HL-60/S4 treated with phorbol 12-myristate 13-acetate at 8.2 ng/mL for 4 days and 3 days (cell line): ENCODE measurements around the gene CFHR3.
"Not testable (repeated sequence)": the region's sequence is repeated elsewhere in the genome, so short reads cannot be mapped to it uniquely, and the experiment has no call there.

Experiments
- in situ Hi-C: fragments of 300-500 bp; cut with MboI; formaldehyde crosslinking; loops from 2 replicates; pipeline ENCODE4 v1.15.0; 2022; ENCODE audit warnings: low sequenced_read_pairs

Gene CFHR3

DNA sequence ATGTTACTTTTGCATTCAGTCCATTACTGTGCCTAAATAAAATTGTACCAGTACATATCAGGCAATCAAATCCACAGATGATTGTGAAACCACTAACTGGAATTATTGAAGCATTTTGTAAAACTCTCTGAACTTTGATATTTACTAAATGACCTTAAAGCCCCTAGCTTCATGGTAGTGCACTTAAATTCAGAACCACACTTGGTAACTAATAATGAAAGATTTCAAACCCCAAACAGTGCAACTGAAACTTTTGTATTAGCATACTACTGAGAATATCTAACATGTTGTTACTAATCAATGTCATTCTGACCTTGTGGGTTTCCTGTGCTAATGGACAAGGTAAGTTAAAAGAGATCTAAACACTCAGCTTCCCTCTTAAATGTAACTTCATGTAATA is at the start of gene CFHR3:
Gene CFHR3, plus strand, starts transcription at position 238 of the 400 bp plus-strand sequence. Its CDS starts 47 bp downstream, at position 285.
- in situ Hi-C loops, result no loop called here

DNA sequence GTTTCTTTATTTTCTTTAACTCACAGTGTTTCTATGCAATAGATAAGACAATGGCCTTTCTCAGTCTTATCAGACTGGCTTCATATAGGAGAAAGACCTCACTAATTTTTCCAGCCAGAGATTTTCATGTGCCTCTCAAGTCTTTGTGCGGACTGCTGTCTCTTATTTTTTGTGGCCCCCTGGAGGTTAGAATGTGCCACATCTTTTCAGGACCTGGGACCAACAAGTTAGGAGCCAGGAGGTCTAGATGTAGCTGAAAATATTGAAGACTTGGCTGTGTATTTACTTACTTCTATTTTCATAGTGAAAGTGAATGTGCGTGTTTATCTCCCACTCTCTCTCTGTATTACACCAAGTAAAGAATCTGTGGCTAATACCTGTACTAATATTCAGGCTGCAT is 42.1 kb upstream of the CFHR3 start:
- in situ Hi-C loops, result no loop called here

DNA sequence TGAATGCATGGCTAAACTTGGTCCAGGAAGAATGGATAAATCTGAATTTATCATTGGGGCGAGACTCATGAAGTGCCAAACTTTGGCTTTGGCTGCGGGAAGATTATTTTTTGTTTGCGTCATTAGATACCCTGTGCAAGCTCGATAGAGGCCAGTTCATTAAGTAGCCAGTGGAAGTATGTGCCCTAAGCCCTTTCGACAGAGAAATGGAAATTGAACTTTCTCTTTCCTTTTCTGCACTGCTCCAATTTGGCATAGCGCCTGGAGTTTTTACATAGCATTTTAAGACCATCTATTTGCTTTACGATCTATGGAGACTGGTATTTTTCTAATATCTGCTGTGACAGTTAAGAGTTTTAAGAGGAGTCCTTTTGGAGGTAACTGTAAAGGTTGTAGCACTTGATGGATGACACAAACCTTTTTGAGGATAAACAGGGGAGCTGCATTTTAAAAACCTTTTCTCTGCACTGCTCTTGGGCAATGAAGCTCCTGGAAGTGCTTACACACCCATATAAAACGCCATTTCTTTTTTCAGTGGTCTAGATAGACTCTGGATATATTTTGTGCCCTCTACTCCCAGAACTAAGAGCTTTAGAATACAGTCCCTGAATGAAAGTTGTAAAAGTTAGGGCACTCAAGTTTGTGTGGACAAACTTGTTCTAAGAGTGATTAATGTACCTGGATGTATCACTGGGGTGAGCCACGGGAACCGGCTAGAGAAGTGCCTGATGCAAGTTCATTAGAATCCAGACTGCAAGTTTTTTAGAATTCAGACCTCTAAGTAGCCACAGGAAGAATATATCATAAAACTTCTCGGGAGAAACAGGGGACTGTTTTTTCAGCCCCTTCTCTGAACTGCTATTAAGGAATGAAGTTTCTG is 41.3 kb upstream of the CFHR3 start:
- in situ Hi-C loops, result no loop called here

DNA sequence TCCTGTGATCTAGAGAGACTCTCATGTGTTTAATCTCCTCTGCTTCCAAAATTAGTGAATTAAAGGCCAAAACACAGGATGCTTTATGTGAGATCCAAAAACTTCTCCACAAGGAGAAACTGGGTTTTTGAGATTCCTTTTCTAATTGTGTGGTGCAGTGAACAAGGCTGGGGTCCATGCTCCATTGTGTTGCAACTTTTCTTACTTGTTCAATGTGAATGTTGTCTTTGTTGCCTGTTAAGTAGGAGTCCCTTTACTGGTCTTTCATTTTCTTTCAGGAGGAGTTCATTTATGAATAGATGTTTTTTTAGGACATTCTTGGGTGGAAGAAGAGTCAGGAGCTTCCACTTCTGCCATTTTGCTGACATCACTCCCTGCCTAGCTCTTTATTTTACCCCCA is 40.6 kb upstream of the CFHR3 start:
- in situ Hi-C loops, result no loop called here

DNA sequence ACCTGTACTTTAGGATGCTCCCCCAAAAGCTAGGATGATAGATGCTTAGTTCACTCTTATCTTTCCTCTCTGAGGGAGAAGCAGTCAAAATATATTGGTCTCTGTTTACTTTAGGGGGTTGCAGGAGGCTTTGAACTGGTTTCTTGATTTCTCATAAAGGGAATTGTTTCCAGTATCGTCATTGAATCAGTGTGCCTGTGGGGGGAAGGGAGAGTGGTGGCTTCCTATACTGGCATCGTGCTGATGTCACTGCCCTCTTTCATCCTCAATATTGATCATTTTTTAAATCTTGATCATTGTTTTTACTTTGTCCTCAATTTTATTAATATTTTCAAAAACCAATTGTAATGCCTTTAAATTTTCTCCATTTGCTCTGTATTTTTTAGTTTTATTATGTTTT is 40.2 kb upstream of the CFHR3 start:
- in situ Hi-C loops, result no loop called here

DNA sequence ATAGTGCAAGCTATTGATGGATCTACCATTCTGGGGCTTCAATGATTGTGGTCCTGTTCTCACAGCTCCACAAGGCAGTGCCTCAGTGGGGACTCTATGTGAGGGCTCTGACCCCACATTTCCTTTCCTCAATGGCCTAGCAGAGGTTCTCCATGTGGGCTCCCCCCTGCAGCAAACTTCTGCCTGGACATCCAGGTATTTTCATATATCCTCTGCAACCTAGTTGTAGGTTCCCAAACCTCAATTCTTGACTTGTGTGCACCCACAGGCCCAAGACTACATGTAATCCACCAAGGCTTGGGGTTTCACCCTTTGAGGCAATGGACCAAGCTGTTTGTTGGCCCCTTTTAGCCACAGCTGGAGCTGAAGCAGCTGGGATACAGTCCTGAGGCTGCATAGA is 35.9 kb upstream of the CFHR3 start:
- in situ Hi-C loops, result no loop called here

DNA sequence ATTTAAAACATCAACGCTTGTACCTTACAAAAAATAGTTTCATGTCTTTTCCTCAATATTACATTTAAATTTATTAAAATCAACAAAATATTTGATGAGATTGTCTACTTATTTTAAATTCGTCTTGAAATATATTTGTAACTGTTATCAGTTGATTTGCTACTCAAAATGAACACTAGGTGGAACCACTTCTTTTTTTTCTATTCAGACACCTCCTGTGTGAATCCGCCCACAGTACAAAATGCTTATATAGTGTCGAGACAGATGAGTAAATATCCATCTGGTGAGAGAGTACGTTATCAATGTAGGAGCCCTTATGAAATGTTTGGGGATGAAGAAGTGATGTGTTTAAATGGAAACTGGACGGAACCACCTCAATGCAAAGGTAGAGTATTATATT is 31.4 kb upstream of the CFHR3 start:
- in situ Hi-C loops, result not testable (repeated sequence)

DNA sequence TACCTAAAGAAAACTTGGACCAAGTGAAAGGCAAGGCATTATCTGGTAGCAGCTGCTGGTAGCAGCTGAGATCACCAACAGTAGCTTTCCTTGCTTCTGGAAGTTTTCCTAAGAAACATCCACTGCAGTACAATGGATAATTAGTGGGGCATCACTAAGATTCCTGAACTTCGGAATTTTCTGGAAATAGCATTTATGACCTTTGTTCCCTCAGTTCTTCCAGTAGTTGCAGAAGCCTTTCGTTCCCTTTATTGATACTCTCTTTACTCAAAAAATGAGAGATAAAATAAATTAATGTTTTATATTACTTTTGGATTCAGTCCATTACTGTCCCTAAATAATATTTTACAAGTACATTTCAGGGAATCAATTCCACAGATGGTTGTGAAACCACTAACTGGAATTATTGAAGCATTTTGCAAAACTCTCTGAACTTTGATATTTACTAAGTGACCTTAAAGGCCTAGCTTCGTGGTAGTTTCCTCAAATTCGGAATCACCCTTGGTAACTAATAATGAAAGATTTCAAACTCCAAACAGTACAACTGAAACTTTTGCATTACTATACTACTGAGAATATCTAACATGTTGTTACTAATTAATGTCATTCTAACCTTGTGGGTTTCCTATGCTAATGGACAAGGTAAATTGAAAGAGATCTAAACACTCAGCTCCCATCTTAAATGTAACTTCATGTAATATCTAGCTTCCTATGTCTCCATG is 9.5 kb upstream of the CFHR3 start:
- in situ Hi-C loops, result not testable (repeated sequence)

DNA sequence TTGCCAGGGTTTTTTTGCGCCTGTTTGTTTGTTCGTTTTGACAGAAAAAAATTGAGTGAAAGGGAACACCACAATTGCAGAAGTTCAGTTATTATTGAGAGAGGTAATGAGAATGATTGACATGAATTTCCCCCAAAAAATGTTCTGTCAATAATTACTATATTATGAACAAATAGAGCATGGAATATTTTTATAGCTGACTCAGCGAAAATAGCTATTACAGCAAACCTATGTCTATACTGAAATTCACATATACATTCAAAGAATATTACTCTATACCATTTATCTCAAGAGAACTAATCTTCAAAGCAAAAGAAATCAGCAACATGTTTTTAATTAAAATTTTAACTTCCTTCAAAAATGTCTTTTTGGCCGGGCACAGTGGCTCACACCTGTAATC is 4.8 kb upstream of the CFHR3 start:
- in situ Hi-C loops, result not testable (repeated sequence)

DNA sequence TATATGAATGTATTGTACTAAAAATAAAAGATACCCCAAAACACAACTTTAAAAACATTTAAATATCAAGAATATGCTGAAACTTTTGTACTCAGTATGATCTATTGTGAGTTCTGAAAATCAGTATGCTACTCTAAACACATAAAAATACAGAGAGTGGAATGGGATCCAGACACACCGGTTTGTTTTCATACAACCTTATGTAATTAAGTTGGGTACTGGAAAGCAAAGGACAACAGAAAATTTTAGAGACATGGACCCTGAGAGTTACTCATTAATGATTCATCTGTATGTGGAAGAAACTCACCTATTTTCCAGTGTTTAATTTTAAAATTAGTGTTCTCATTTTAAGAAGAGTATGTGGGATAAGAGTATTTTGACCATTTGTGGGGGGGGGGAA is 927 bp upstream of the CFHR3 start:
- in situ Hi-C loops, result no loop called here

DNA sequence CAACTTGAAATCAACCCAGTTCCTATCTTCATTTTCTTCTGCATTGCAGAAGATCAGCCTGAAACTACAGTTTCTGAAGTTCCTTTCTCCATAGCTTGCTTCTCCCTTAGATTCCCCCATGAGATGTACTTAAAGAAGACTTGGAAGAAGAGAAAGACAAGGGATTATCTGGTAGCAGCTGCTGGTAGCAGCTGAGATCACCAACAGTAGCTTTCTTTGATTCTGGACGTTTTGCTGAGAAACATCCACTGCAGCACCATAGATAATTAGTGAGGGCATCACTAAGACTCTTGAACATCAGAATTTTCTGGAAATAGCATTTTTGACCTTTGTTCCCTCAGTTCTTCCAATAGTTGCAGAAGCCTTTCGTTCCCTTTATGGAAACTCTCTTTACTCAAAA is 465 bp upstream of the CFHR3 start:
- in situ Hi-C loops, result no loop called here

DNA sequence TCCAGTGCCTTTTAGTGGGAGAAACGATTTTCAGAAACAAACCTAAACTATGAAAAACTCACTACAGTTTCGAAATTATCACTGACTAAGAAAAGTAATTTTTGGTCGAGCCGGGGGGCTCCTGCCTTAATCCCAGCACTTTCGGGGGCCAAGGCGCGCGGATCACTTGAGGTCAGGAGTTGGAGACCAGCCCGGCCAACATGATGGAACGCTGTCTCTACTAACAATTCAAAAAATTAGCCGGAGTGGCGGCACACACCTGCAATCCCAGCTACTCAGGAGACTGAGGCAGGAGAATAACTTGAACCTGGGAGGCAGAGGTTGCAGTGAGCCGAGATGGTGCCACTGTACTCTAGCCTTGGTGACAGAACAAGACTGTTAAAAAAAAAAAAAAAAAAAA is 3.0 kb downstream of the CFHR3 start:
- in situ Hi-C loops, result no loop called here

DNA sequence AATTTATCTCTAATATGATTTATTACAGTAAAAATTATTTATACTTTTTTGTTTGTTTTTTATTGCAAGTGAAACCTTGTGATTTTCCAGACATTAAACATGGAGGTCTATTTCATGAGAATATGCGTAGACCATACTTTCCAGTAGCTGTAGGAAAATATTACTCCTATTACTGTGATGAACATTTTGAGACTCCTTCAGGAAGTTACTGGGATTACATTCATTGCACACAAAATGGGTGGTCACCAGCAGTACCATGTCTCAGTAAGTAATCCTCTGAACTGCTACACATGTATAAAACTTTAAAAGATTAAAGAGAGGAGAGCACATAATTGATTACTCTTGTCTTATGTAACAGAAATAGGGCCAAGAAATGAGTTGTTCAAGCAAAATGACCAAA is 4.5 kb downstream of the CFHR3 start:
- in situ Hi-C loops, result no loop called here

DNA sequence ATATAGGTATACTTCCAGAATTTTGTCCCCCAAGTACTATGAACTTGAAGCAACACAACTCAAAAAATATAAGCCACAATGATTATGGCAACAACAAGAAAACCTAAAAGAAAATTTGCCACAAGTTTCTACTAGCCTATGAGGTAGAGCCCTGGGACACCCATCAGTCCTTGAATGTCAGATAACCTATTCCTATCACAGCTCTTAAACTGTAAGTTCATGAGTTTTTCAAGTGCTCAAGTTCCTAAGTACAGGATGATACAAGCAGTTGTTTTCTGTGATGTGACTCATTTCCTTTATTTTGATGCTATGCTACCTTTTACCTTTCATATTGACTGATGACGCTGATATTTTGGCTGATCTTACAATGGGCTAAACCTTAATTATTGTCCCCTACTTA is 16.6 kb downstream of the CFHR3 start:
- in situ Hi-C loops, result not testable (repeated sequence)

DNA sequence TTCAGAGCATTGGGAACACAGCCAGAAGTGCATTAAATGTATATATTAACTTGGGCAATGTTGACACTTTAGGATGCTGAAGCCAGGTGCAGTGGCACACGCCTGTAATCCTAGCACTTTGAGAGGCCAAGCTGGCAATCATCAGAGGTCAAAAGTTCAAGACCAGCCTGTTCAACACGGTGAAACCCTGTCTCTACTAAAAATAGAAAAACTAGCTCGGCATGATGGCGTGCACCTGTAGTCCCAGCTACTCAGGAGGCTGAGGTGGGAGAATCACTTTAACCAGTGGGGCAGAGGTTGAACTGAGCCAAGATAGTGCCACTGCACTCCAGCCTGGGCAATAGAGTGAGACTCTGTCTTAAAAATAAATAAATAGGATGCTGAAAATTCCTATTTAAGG is 19.5 kb downstream of the CFHR3 start:
- in situ Hi-C loops, result not testable (repeated sequence)

DNA sequence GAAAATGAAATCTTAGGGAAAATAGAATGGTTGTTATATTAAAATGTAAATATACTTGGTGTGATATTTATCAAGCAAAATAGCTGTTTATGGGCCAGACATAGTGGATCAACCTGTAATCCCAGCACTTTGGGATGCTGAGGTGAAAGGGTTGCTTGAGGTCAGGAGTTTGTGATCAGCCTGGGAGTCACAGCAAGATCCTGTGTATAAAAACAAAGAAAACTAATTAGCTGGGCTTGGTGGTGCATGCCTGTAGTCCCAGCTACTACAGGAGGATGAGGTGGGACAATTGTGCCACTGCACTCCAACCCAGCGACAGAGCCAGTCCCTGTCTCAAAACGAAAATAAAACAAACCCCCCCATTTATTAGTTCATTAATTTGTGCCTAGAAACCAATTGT is 23.3 kb downstream of the CFHR3 start:
- in situ Hi-C loops, result no loop called here

DNA sequence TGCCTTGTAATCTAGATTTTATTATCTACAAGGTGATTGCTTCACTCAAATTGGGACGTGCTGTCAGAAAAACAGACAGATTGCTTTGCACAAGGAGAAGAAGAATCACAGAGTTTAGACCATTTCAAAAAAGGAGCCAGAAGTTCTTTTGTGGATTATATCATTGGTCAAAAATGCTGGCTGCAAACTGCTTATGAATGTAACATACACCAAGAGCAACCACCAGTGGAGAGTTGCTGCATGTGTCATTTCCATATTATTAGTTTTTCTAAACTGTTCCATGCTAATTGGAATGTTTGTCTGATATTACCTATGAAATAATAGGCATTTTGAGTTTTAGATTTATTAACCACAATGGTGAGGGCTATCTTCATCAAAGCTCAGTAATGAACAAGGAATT is 27.3 kb downstream of the CFHR3 start:
- in situ Hi-C loops, result not testable (repeated sequence)

DNA sequence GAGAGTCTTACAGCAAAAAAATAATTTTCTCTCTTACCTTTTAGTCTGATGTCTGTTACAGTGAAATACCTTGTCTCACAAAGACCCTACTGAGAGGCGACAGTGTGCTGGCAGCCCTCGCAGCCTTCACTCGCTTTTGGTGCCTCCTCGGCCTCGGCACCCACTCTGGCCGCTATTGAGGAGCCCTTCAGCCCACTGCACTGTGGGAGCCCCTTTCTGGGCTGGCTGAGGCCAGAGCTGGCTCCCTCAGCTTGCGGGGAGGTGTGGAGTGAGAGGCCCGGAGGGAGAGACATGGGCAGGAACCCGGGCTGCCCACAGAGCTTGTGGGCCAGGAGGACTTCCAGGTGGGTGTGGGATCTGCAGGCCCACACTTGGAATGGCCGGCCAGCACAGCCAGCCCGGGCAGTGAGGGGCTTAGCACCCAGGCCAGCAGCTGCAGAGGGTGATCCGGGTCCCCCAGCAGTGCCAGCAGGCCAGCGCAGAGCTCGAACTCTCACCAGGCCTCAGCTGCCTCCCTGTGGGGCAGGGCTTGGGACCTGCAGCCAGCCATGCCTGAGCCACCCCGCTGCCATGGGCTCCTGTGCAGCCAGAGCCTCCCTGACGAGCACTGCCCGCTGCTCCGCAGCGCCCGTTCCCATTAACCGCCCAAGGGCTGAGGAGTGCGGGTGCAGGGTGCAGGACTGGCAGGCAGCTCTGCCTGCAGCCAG is 34.0 kb downstream of the CFHR3 start:
- in situ Hi-C loops, result no loop called here

DNA sequence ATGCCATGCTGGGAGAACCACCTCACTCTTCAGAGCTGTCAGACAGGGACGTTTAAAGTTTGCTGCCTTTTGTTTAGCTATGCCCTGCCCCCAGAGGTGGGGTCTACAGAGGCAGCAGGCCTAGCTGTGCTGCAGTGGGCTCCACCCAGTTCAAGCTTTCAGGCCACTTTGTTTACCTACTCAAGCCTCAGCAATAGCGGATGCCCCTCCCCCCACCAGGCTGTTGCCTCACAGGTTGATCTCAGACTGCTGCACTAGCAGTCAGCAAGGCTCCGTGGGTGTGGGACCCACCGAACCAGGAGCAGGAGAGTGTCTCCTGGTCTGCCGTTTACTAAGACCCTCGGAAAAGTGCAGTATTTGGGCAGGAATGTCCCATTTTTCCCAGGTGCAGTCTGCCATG is 42.8 kb downstream of the CFHR3 start:
- in situ Hi-C loops, result not testable (repeated sequence)

DNA sequence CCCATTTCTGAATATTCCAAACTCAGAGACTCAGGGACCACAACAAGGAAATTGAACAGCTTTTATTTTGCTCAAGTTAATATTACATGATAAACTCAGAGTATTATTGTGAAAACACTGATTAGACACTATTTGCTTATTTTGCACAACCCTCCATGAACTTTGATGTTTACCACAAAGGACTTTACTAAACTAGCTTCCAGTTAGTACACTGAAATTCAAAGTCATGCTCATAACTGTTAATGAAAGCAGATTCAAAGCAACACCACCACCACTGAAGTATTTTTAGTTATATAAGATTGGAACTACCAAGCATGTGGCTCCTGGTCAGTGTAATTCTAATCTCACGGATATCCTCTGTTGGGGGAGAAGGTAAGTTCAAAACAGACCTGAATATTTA is 44.9 kb downstream of the CFHR3 start, which contains the start of gene CFHR1:
Gene CFHR1, plus strand, starts transcription at position 201 of the 400 bp plus-strand sequence. Its CDS starts 114 bp downstream, at position 315.
- in situ Hi-C loops, result not testable (repeated sequence)

DNA sequence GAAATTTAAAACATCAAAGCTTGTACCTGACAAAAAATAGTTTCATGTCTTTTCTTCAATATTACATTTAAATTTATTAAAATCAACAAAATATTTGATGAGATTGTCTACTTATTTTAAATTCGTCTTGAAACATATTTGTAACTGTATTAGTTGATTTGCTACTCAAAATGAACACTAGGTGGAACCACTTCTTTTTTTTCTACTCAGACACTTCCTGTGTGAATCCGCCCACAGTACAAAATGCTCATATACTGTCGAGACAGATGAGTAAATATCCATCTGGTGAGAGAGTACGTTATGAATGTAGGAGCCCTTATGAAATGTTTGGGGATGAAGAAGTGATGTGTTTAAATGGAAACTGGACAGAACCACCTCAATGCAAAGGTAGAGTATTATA is 53.2 kb downstream of the CFHR3 start:
- in situ Hi-C loops, result not testable (repeated sequence)
